Spleen (tissue), 11 donors: ENCODE measurements around the gene RNASE1. TPM values are rescaled to one million over a fixed set of nuclear protein-coding genes. Genes with fewer than 3 reads are reported as not detected.

Source experiments
- DNase-seq: peaks from one replicate; pipeline ENCODE4 v3.0.0-alpha.2; 2020
- H3K27ac ChIP-seq, 8 donors: fragments of 200-600 bp; sonication (generic) in 7 of 8; 1 replicate in 4 of 8; 2 replicates in 4 of 8; pipeline versions ENCODE4 v1.5.0 to v1.8.0; 2016 to 2021; ENCODE audit warnings: inconsistent platforms in 4 of 8, mild to moderate bottlenecking in 4 of 8, moderate library complexity in 1 of 8
- H3K27me3 ChIP-seq, 7 donors: fragments of 200-600 bp; sonication (generic) in 6 of 7; replicated peaks in 1 of 7; 1 replicate in 4 of 7; 2 replicates in 3 of 7; pipeline versions ENCODE4 v1.5.0 to v1.8.0; 2016 to 2021; ENCODE audit warnings: inconsistent platforms in 3 of 7, mild to moderate bottlenecking in 1 of 7
- H3K36me3 ChIP-seq, 6 donors: fragments of 200-600 bp; sonication (generic) in 5 of 6; 1 replicate in 4 of 6; 2 replicates in 2 of 6; pipeline versions ENCODE4 v1.5.0 to v1.8.0; 2016 to 2021; ENCODE audit warnings: inconsistent platforms in 2 of 6
- H3K4me1 ChIP-seq, 6 donors: fragments of 200-600 bp; sonication (generic) in 5 of 6; 1 replicate in 3 of 6; 2 replicates in 3 of 6; pipeline versions ENCODE4 v1.5.0 to v1.8.0; 2016 to 2021; ENCODE audit warnings: inconsistent platforms in 3 of 6
- H3K4me3 ChIP-seq, 8 donors: fragments of 200-600 bp; sonication (generic) in 7 of 8; 1 replicate in 4 of 8; 2 replicates in 4 of 8; pipeline versions ENCODE4 v1.5.0 to v1.8.0; 2016 to 2021; ENCODE audit warnings: inconsistent platforms in 4 of 8, mild to moderate bottlenecking in 4 of 8, moderate library complexity in 2 of 8
- H3K9me3 ChIP-seq, 8 donors: fragments of 200-600 bp; sonication (generic) in 7 of 8; 1 replicate in 4 of 8; 2 replicates in 4 of 8; pipeline versions ENCODE4 v1.5.0 to v1.8.0; 2016 to 2021; ENCODE audit warnings: inconsistent platforms in 4 of 8
- CTCF ChIP-seq, 11 experiments: fragments of 200-600 bp in 7 of 11; fragments of 450-650 bp in 4 of 11; sonication (generic) in 4 of 11; IDR thresholded peaks in 8 of 11; conservative IDR thresholded peaks in 3 of 11; 1 replicate in 7 of 11; 2 replicates in 4 of 11; pipeline versions ENCODE4 v1.4.0 to v1.8.0; 2016 to 2021; ENCODE audit warnings: antibody characterized with exemption in 11 of 11, inconsistent platforms in 4 of 11, mild to moderate bottlenecking in 1 of 11
- POLR2A ChIP-seq, 3 donors: fragments of 450-650 bp; IDR thresholded peaks; one replicate each; pipeline ENCODE4 v1.5.1; 2017; ENCODE audit warnings: antibody characterized with exemption in 3 of 3, mild to moderate bottlenecking in 1 of 3
- POLR2AphosphoS5 ChIP-seq, 3 donors: sonication (generic); formaldehyde crosslinking; IDR thresholded peaks; one replicate each; pipeline ENCODE4 v1.5.1; 2017; ENCODE audit warnings: antibody characterized with exemption in 3 of 3
- WGBS, 5 donors: extraction: QIAGEN DNeasy Blood & Tissue Kit in 3 of 5; methylation state at CpG; one replicate each; pipeline versions ENCODE4 v1.1.5 to v1.1.7; 2013 to 2018; 5-methylcytosine and 5-hydroxymethylcytosine counted together
- intact Hi-C: fragments of 100-400 bp; cut with DNase I; formaldehyde crosslinking; loops from one replicate; pipeline ENCODE4 v1.15.0; 2023; ENCODE audit warnings: low total_unique reads
- polyA plus RNA-seq, 3 donors: library from polyadenylated mRNA; stranded (reverse); fragments of 200-250 nt; gene quantifications; one replicate each; pipeline ENCODE4 v1.2.1, GENCODE V29; 2013
- total RNA-seq, 7 donors: library from RNA; depleted of rRNA in 3 of 7; stranded (reverse); fragments of >200 nt in 3 of 7; fragmentation: NEBNext Ultra II Directional in 4 of 7; extraction: Animal tissue kit (Norgen Biotek cat#: 25700) in 4 of 7; gene quantifications; one replicate each; pipeline versions ENCODE4 v1.1.0 to v1.2.1, GENCODE V29; 2016 to 2021
- donor health status: healthy with polysubstance abuse.
- donor health status: DM: no; HTN: no; CAD: no; lungs with moderate emphysema.
- donor health status: DM: no; HTN: no; CAD: no.
- donor health status: Bipolar disorder and iron deficiency.
- donor health status: healthy.
- donor health status: DM: no; HTN: no; CAD: no.
- donor health status: DM: yes; HTN: yes; CAD: no.

The RNASE1 gene
- total and polyA plus RNA-seq, 10 donors = 61.9 to 497 (median 276) TPM

- H3K27me3 ChIP-seq = no peaks in the 10 kb centered on the region
- WGBS, 5 donors = 15 to 38% (median 26%) methylated on average over 7 of the region's 7 CpGs
- H3K27ac ChIP-seq = peak overlapping the region in 3 of 8 donors; percentile 4 to 36 (median 23)
- intact Hi-C loops = no loop called here
- H3K4me3 ChIP-seq = no peak overlapping the region
- no peaks in the 10 kb centered on the region for H3K36me3 ChIP-seq
- H3K4me1 ChIP-seq = peaks cover 0 to 22% (median 7%) of the 10 kb centered on the region in 6 donors
- no peaks in the 10 kb centered on the region for H3K9me3 ChIP-seq
- DNase-seq = no peak
- no peak for TF ChIP-seq POLR2AphosphoS5 (IDR thresholded peaks at IDR 0.05)
- no peak for TF ChIP-seq POLR2A (IDR thresholded peaks at IDR 0.05)
- no peak for TF ChIP-seq CTCF (IDR thresholded peaks at IDR 0.05 in 8 of 11, conservative IDR thresholded peaks at IDR 0.05 in 3 of 11)
These were observed 9.6 kb upstream of the RNASE1 start for GRCh38 chr14:20811986-20812975.

GRCh38 chr14:20809917-20810316, 7.3 kb upstream of the RNASE1 start:
- 60 to 71% (median 65%) methylated on average over 5 of the region's 5 CpGs for WGBS, 5 donors
- Histone ChIP-seq H3K27ac (no peak overlapping the region), H3K27me3 (no peaks in the 10 kb centered on the region), H3K4me1 (peaks cover 0 to 17% (median 6%) of the 10 kb centered on the region in 6 donors), H3K4me3 (no peak overlapping the region), H3K36me3 (no peaks in the 10 kb centered on the region), H3K9me3 (no peaks in the 10 kb centered on the region)
- intact Hi-C loops = no loop called here
- TF ChIP-seq POLR2AphosphoS5 (IDR thresholded peaks at IDR 0.05) (no peak), CTCF (IDR thresholded peaks at IDR 0.05 in 8 of 11, conservative IDR thresholded peaks at IDR 0.05 in 3 of 11) (no peak), POLR2A (IDR thresholded peaks at IDR 0.05) (no peak)
- no peak for DNase-seq

GRCh38 chr14:20808162-20808483, 5.5 kb upstream of the RNASE1 start:
- intact Hi-C loops = no loop called here
- Histone ChIP-seq H3K36me3 (no peaks in the 10 kb centered on the region), H3K27ac (no peak overlapping the region), H3K27me3 (no peaks in the 10 kb centered on the region), H3K4me3 (no peak overlapping the region), H3K4me1 (peaks cover 0 to 20% (median 6%) of the 10 kb centered on the region in 6 donors), H3K9me3 (no peaks in the 10 kb centered on the region)
- no peak for DNase-seq
- 88 to 96% (median 90%) methylated on average over 3 of the region's 3 CpGs for WGBS, 5 donors
- TF ChIP-seq CTCF (IDR thresholded peaks at IDR 0.05 in 8 of 11, conservative IDR thresholded peaks at IDR 0.05 in 3 of 11) (no peak), POLR2AphosphoS5 (IDR thresholded peaks at IDR 0.05) (no peak), POLR2A (IDR thresholded peaks at IDR 0.05) (no peak)
